K562 (cell line): Measurements from ENCODE around the gene PCK2. TPM values are rescaled to one million over a fixed set of nuclear protein-coding genes. Genes with fewer than 3 reads are reported as not detected.
A peak's percentile ranks its signal among the peaks of the same experiment; 100 is the strongest.

Experiments
- ARID1B ChIP-seq: fragments of 450-650 bp; IDR thresholded peaks from 2 replicates; pipeline ENCODE4 v1.6.1; 2016; ENCODE audit warnings: antibody characterized with exemption, mild to moderate bottlenecking, inconsistent platforms
- BCL6 ChIP-seq: fragments of 250-450 bp; sonication (Bioruptor Pico); IDR thresholded peaks from 2 replicates; pipeline ENCODE4 v1.4.0; 2020
- GTF2F1 ChIP-seq: IDR thresholded peaks from 2 replicates; pipeline ENCODE4 v1.6.1; 2011; ENCODE audit warnings: low read depth, low read length, improper control_type of control experiment
- HMGN3 ChIP-seq: IDR thresholded peaks from 2 replicates; pipeline ENCODE4 v1.6.1; 2011; ENCODE audit warnings: borderline replicate concordance, low read depth, mild to moderate bottlenecking, mixed read lengths, low read length; ENCODE audit not compliant: insufficient read length; ENCODE audit errors: extremely low read depth
- JUN ChIP-seq, 2 experiments: sonication (generic) in 1 of 2; formaldehyde crosslinking in 1 of 2; IDR thresholded peaks; 2 replicates each; pipeline versions ENCODE4 v1.6.1 to v1.8.0; 2012 to 2022; ENCODE audit warnings: borderline replicate concordance in 2 of 2, mild to moderate bottlenecking in 2 of 2, improper control_type of control experiment in 1 of 2, low read depth in 1 of 2, low read length in 1 of 2, missing genetic modification reagents in 1 of 2
- KAT8 ChIP-seq: fragments of 450-650 bp; IDR thresholded peaks from 2 replicates; pipeline ENCODE4 v1.6.1; 2016; ENCODE audit warnings: low read depth, mild to moderate bottlenecking
- L3MBTL2 ChIP-seq: fragments of 450-650 bp; IDR thresholded peaks from 2 replicates; pipeline ENCODE4 v1.6.1; 2016; ENCODE audit warnings: mild to moderate bottlenecking, moderate library complexity
- MAZ ChIP-seq, 2 experiments: fragments of 450-650 bp in 1 of 2; sonication (generic) in 1 of 2; formaldehyde crosslinking; IDR thresholded peaks in 1 of 2; conservative IDR thresholded peaks in 1 of 2; 2 replicates each; pipeline versions ENCODE4 v1.4.0 to v1.5.0; 2020; ENCODE audit warnings: mild to moderate bottlenecking in 1 of 2, missing genetic modification reagents in 1 of 2
- MYNN ChIP-seq, 2 experiments: sonication (generic); formaldehyde crosslinking in 1 of 2; IDR thresholded peaks; 2 replicates each; pipeline versions ENCODE4 v1.5.0 to v1.6.1; 2016 to 2020; ENCODE audit warnings: antibody characterized with exemption in 1 of 2, missing genetic modification reagents in 1 of 2
- NR2C1 ChIP-seq, 2 experiments: fragments of 450-650 bp; IDR thresholded peaks; 2 replicates each; pipeline ENCODE4 v1.6.1; 2017; ENCODE audit warnings: mild to moderate bottlenecking in 2 of 2, antibody characterized with exemption in 1 of 2, inconsistent platforms in 1 of 2, missing compliant biosample characterization in 1 of 2, missing genetic modification characterization in 1 of 2
- TAF1 ChIP-seq: IDR thresholded peaks from 2 replicates; pipeline ENCODE4 v1.6.1; 2011; ENCODE audit warnings: mild to moderate bottlenecking, low read length, moderate library complexity; ENCODE audit not compliant: insufficient read depth, control insufficient read depth, severe bottlenecking; ENCODE audit errors: extremely low read depth
- ZBED1 ChIP-seq: IDR thresholded peaks from 2 replicates; pipeline ENCODE4 v1.6.1; 2014
- ZC3H4 ChIP-seq: sonication (generic); formaldehyde crosslinking; IDR thresholded peaks from 2 replicates; pipeline ENCODE4 v1.9.0; 2021; ENCODE audit warnings: missing genetic modification reagents, borderline replicate concordance
- ZNF324 ChIP-seq: fragments of 250-450 bp; sonication (Bioruptor Pico); IDR thresholded peaks from 2 replicates; pipeline ENCODE4 v1.4.0; 2020; ENCODE audit warnings: mild to moderate bottlenecking
- ZNF668 ChIP-seq: fragments of 250-450 bp; sonication (Bioruptor Pico); IDR thresholded peaks from 2 replicates; pipeline ENCODE4 v1.8.0; 2022; ENCODE audit warnings: mild to moderate bottlenecking, inconsistent platforms
- polyA plus RNA-seq, 8 experiments: library from polyadenylated mRNA; depleted of rRNA in 4 of 8; stranded (reverse) in 5 of 8; unstranded in 3 of 8; fragments of >200 nt; fragmentation: Nextera tagmentation in 2 of 8; fragmentation: Illumina TruSeq in 1 of 8; extraction: Ambion mirVana in 2 of 8; extraction: Trizol in 1 of 8; gene quantifications; 2 replicates each; pipeline versions ENCODE4 v1.2.1 to v1.2.3, GENCODE V29; 2011 to 2014; ENCODE audit warnings: inconsistent platforms in 1 of 8, missing spikeins in 1 of 8
- total RNA-seq, 7 experiments: library from RNA; depleted of rRNA in 6 of 7; stranded (reverse); fragments of >200 nt in 6 of 7; fragmentation: Illumina TruSeq in 2 of 7; extraction: Trizol in 2 of 7; gene quantifications; 2 replicates each; pipeline versions ENCODE4 v1.2.1 to v1.2.3, GENCODE V29; 2011 to 2021; ENCODE audit warnings: low replicate concordance in 1 of 7
- TF ChIP-seq, protein P1 (sequence below): fragments of 450-650 bp; conservative IDR thresholded peaks from 2 replicates; pipeline ENCODE4 v1.6.1; 2016; ENCODE audit warnings: missing genetic modification characterization, low read depth, mild to moderate bottlenecking, control low read depth, missing compliant biosample characterization
- TF ChIP-seq, protein P2 (sequence below): fragments of 250-450 bp; sonication (Bioruptor Pico); IDR thresholded peaks from 2 replicates; pipeline ENCODE4 v1.5.0; 2020; ENCODE audit warnings: mild to moderate bottlenecking, borderline replicate concordance
- TF ChIP-seq, protein P3 (sequence below): IDR thresholded peaks from 2 replicates; pipeline ENCODE4 v1.6.1; 2011; ENCODE audit not compliant: insufficient read length; ENCODE audit errors: extremely low read depth
- TF ChIP-seq, protein P4 (sequence below): fragments of 150-350 bp; IDR thresholded peaks from 2 replicates; pipeline ENCODE4 v1.6.1; 2014; ENCODE audit warnings: low read depth, mild to moderate bottlenecking, low read length, borderline replicate concordance

The PCK2 gene
- total and polyA plus RNA-seq, 9 of the 15 experiments (the other 6 are each of a cell fraction or from before 2014, with no cell fraction given): 3.3 to 60.9 (median 30.4) TPM

DNA sequence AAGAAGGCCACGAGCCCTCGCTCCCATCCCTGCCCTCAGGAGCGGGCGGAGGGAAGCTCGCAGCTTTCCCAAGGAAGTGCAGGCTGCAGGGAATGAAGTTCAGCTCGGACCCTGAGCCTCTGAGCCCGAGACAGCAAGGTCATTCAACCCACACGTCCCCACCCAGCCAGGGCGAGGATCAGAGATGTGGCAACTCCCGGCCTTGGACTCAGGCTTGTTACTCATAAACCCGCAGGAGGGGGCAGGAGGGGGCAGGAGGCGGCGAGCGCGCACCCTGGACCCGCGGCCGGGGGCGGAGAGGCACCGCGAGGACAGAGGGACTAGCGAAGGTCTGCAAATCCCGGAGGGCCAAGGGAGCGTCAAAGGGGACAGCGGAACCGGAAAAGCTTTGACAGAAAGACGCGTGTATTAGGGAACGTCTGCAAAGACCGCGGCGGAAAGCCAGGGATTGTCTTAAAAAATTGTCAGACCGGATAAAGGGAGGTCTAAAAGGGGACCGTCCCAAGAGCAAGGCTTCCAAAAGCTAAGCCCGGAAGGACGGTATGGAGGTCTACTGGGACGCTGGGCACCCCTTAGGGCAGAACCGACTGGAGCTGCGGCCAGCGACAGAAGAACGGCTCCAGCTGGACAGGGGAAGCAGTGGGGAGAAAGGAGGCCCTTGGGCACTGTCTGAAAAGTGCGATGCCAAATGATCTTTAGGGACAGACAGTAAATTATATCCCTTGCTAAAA is 19.9 kb downstream of the PCK2 start (continued):
- TF ChIP-seq, protein P1, sequence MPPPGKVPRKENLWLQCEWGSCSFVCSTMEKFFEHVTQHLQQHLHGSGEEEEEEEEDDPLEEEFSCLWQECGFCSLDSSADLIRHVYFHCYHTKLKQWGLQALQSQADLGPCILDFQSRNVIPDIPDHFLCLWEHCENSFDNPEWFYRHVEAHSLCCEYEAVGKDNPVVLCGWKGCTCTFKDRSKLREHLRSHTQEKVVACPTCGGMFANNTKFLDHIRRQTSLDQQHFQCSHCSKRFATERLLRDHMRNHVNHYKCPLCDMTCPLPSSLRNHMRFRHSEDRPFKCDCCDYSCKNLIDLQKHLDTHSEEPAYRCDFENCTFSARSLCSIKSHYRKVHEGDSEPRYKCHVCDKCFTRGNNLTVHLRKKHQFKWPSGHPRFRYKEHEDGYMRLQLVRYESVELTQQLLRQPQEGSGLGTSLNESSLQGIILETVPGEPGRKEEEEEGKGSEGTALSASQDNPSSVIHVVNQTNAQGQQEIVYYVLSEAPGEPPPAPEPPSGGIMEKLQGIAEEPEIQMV (tag): no peak
- TF ChIP-seq, protein P2, sequence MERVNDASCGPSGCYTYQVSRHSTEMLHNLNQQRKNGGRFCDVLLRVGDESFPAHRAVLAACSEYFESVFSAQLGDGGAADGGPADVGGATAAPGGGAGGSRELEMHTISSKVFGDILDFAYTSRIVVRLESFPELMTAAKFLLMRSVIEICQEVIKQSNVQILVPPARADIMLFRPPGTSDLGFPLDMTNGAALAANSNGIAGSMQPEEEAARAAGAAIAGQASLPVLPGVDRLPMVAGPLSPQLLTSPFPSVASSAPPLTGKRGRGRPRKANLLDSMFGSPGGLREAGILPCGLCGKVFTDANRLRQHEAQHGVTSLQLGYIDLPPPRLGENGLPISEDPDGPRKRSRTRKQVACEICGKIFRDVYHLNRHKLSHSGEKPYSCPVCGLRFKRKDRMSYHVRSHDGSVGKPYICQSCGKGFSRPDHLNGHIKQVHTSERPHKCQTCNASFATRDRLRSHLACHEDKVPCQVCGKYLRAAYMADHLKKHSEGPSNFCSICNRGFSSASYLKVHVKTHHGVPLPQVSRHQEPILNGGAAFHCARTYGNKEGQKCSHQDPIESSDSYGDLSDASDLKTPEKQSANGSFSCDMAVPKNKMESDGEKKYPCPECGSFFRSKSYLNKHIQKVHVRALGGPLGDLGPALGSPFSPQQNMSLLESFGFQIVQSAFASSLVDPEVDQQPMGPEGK (CRISPR knock-in tag): no peak
- TF ChIP-seq ZBED1: 0 out of 2 replicates have a peak, but pooled peaks have one; percentile 24
- TF ChIP-seq, protein P3, sequence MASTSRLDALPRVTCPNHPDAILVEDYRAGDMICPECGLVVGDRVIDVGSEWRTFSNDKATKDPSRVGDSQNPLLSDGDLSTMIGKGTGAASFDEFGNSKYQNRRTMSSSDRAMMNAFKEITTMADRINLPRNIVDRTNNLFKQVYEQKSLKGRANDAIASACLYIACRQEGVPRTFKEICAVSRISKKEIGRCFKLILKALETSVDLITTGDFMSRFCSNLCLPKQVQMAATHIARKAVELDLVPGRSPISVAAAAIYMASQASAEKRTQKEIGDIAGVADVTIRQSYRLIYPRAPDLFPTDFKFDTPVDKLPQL: peak; percentile 42
- TF ChIP-seq, protein P4, sequence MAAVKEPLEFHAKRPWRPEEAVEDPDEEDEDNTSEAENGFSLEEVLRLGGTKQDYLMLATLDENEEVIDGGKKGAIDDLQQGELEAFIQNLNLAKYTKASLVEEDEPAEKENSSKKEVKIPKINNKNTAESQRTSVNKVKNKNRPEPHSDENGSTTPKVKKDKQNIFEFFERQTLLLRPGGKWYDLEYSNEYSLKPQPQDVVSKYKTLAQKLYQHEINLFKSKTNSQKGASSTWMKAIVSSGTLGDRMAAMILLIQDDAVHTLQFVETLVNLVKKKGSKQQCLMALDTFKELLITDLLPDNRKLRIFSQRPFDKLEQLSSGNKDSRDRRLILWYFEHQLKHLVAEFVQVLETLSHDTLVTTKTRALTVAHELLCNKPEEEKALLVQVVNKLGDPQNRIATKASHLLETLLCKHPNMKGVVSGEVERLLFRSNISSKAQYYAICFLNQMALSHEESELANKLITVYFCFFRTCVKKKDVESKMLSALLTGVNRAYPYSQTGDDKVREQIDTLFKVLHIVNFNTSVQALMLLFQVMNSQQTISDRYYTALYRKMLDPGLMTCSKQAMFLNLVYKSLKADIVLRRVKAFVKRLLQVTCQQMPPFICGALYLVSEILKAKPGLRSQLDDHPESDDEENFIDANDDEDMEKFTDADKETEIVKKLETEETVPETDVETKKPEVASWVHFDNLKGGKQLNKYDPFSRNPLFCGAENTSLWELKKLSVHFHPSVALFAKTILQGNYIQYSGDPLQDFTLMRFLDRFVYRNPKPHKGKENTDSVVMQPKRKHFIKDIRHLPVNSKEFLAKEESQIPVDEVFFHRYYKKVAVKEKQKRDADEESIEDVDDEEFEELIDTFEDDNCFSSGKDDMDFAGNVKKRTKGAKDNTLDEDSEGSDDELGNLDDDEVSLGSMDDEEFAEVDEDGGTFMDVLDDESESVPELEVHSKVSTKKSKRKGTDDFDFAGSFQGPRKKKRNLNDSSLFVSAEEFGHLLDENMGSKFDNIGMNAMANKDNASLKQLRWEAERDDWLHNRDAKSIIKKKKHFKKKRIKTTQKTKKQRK: no peak
- peak; percentile 68; the same call in 1 of the 2 replicates for TF ChIP-seq L3MBTL2
- no peak for TF ChIP-seq JUN (IDR thresholded peaks at IDR 0.05; ENCODE audit: borderline replicate concordance, low read depth, low read length)
- TF ChIP-seq JUN (CRISPR knock-in tag; IDR thresholded peaks at IDR 0.05; ENCODE audit: borderline replicate concordance): no peak
- TF ChIP-seq GTF2F1: no peak
- no peak for TF ChIP-seq ZNF324 (CRISPR knock-in tag)
- peak; percentile 74 to 89 for TF ChIP-seq MAZ (CRISPR knock-in tag; conservative IDR thresholded peaks at IDR 0.05 in 1 of 2, IDR thresholded peaks at IDR 0.05 in 1 of 2)
- TF ChIP-seq HMGN3: peak; percentile 28
- no peak for TF ChIP-seq KAT8
- no peak for TF ChIP-seq BCL6 (CRISPR knock-in tag)
- TF ChIP-seq NR2C1 (IDR thresholded peaks at IDR 0.05): no peak
- no peak for TF ChIP-seq NR2C1 (tag; IDR thresholded peaks at IDR 0.05)
- TF ChIP-seq TAF1: no peak
- TF ChIP-seq ZNF668 (CRISPR knock-in tag): no peak
- TF ChIP-seq ZC3H4 (CRISPR knock-in tag): no peak
- TF ChIP-seq MYNN (IDR thresholded peaks at IDR 0.05): no peak
- no peak for TF ChIP-seq MYNN (CRISPR knock-in tag; IDR thresholded peaks at IDR 0.05)
- 0 out of 2 replicates have a peak, but pooled peaks have one; percentile 21 for TF ChIP-seq ARID1B
